Vagina (tissue), 2 donors: Measurements from ENCODE around the gene OSBP2.

Experiments used
- CTCF ChIP-seq, 3 experiments: fragments of 450-650 bp in 2 of 3; fragments of 200-600 bp in 1 of 3; sonication (generic) in 1 of 3; IDR thresholded peaks; one replicate each; pipeline ENCODE4 v1.5.1; 2017 to 2019; ENCODE audit warnings: antibody characterized with exemption in 3 of 3, mild to moderate bottlenecking in 2 of 3, moderate library complexity in 2 of 3
- POLR2A ChIP-seq, 2 donors: fragments of 450-650 bp; IDR thresholded peaks; one replicate each; pipeline ENCODE4 v1.6.1; 2017; ENCODE audit warnings: antibody characterized with exemption in 2 of 2, mild to moderate bottlenecking in 2 of 2, moderate library complexity in 2 of 2

DNA sequence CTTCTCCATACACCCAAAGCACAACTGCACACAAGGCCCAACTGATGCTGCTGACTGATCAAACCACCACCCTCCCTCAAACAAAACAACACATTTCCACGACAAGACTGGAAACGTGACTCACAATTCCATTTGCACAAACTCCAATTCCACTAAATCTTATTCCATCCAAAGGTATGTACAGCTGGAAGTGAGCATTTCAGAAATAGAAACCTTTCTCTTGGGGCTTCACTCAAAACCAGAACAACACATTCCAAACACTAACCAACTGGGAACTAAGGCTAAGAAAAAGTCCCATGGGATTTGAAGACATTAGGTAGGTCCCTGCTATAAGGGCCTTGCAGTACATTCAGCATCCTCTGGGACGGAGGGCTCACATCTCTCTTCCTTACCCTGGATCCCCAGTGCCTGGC, 254.3 kb downstream of the OSBP2 start:
- TF ChIP-seq CTCF (IDR thresholded peaks at IDR 0.05) (no peak), POLR2A (IDR thresholded peaks at IDR 0.05) (no peak)
